GM18873 (cell line): ENCODE results near the gene ISCA1.

Experiments
- ATAC-seq: cut with Tn5 transposase; IDR thresholded peaks from one replicate; pipeline ENCODE4 v1.9.1; 2021; ENCODE audit warnings: mild to moderate bottlenecking, moderate library complexity, moderate number of reproducible peaks; ENCODE audit not compliant: unreplicated experiment, low FRiP score

ISCA1 gene

DNA sequence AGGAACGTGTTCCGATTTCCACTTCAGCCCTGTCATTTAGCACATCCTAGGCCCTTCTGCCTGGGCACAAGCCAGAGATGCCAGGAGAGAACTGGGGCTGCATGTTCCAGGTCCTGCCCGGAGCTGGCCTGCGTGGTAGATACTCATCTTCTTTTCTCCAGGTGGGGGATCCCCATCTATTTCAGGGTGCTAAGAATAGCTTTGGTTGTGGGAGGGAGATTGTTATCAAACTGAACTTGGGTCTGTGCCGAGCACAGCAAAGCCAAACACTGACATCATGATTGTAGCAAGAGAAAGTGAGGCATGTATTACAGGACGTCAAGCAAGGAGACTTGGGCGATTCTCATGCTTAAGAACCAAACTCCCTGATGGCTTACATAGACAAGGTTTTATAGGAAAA, 41.1 kb downstream of the ISCA1 start:
- no peak for ATAC-seq

GRCh38 chr9:86238861-86239770, 43.2 kb downstream of the ISCA1 start:
- ATAC-seq: no peak

GRCh38 chr9:86230858-86231257, 51.5 kb downstream of the ISCA1 start:
- ATAC-seq: no peak

GRCh38 chr9:86222667-86223066, 59.7 kb downstream of the ISCA1 start:
- no peak for ATAC-seq

GRCh38 chr9:86219606-86220005, 62.7 kb downstream of the ISCA1 start:
- no peak for ATAC-seq

GRCh38 chr9:86217076-86217755, 65.1 kb downstream of the ISCA1 start:
- ATAC-seq: no peak
